HG03342 (cell line): ENCODE measurements around the gene PSMG1.
"Not testable (repeated sequence)": the region's sequence is repeated elsewhere in the genome, so short reads cannot be mapped to it uniquely, and the experiment has no call there.

Source experiments
- ATAC-seq: cut with Tn5 transposase; IDR thresholded peaks from one replicate; pipeline ENCODE4 v1.9.1; 2021; ENCODE audit warnings: mild to moderate bottlenecking, moderate library complexity; ENCODE audit not compliant: unreplicated experiment

PSMG1 gene

GRCh38 chr21:39183272-39184049, at the start of gene PSMG1:
TSS of gene PSMG1 (minus strand) at chr21:39183451. CDS start at chr21:39183385, 66 bp downstream.
- ATAC-seq: peak; percentile 87

GRCh38 chr21:39232861-39233291, 49.6 kb upstream of the PSMG1 start:
- ATAC-seq: no peak

GRCh38 chr21:39224930-39225329, 41.7 kb upstream of the PSMG1 start:
- ATAC-seq: no peak

- ATAC-seq: no peak
Observed at GRCh38 chr21:39221997-39222486, 38.8 kb upstream of the PSMG1 start.

- no peak for ATAC-seq
Observed at GRCh38 chr21:39221282-39221996, 38.2 kb upstream of the PSMG1 start.

- not testable (repeated sequence) for ATAC-seq
Observed at GRCh38 chr21:39220875-39221274, 37.6 kb upstream of the PSMG1 start.

- no peak for ATAC-seq
Observed at GRCh38 chr21:39220150-39220549, 36.9 kb upstream of the PSMG1 start.

- ATAC-seq: no peak
Observed at GRCh38 chr21:39218082-39218409, 34.8 kb upstream of the PSMG1 start.

- ATAC-seq: no peak
Observed at GRCh38 chr21:39217356-39218081, 34.3 kb upstream of the PSMG1 start.

- no peak for ATAC-seq
Observed at GRCh38 chr21:39216290-39216689, 33.0 kb upstream of the PSMG1 start.

GRCh38 chr21:39215078-39215477, 31.8 kb upstream of the PSMG1 start:
- no peak for ATAC-seq

- ATAC-seq: no peak
Observed at GRCh38 chr21:39209334-39209688, 26.1 kb upstream of the PSMG1 start.

GRCh38 chr21:39208624-39209333, 25.5 kb upstream of the PSMG1 start:
- no peak for ATAC-seq

GRCh38 chr21:39204134-39204533, 20.9 kb upstream of the PSMG1 start:
- ATAC-seq: no peak

GRCh38 chr21:39198800-39199199, 15.5 kb upstream of the PSMG1 start:
- ATAC-seq: no peak

- no peak for ATAC-seq
Observed at GRCh38 chr21:39197448-39198233, 14.4 kb upstream of the PSMG1 start.

- ATAC-seq: no peak
Observed at GRCh38 chr21:39196838-39197237, 13.6 kb upstream of the PSMG1 start.

GRCh38 chr21:39196310-39196709, 13.1 kb upstream of the PSMG1 start:
- ATAC-seq: no peak

- no peak for ATAC-seq
Observed at GRCh38 chr21:39193380-39193779, 10.1 kb upstream of the PSMG1 start.
